AG20443 (cell line): ENCODE results near the gene FMO2.
A peak's percentile ranks its signal among the peaks of the same experiment; 100 is the strongest.
"Not testable (repeated sequence)": the region's sequence is repeated elsewhere in the genome, so short reads cannot be mapped to it uniquely, and the experiment has no call there.

Experiments
- DNase-seq: peaks from one replicate; pipeline ENCODE4 v3.0.0; 2012; ENCODE audit warnings: low spot score, mixed read lengths

The FMO2 gene

GRCh38 chr1:171219346-171220080 lies 34.4 kb downstream of the FMO2 start:
- DNase-seq = no peak

DNA sequence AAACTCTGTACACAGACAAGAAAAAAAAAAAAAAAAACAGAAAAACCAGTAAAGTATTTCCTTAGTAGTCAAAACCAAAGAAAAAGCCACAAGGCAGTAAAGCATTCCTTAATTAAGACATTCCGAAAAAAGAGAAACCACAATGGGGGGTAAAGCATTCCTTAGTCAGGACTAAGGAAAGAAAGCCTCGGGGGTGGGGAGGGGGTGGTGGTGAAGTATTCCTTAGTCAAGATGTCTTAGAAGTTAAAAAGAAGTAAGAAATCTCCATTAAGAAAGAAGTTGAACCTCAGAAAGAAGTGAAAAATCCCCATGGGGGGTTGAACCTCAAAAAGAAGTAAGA lies 35.0 kb downstream of the FMO2 start:
- peak; percentile 63 for DNase-seq

GRCh38 chr1:171220581-171221054 lies 35.5 kb downstream of the FMO2 start:
- DNase-seq = no peak

DNA sequence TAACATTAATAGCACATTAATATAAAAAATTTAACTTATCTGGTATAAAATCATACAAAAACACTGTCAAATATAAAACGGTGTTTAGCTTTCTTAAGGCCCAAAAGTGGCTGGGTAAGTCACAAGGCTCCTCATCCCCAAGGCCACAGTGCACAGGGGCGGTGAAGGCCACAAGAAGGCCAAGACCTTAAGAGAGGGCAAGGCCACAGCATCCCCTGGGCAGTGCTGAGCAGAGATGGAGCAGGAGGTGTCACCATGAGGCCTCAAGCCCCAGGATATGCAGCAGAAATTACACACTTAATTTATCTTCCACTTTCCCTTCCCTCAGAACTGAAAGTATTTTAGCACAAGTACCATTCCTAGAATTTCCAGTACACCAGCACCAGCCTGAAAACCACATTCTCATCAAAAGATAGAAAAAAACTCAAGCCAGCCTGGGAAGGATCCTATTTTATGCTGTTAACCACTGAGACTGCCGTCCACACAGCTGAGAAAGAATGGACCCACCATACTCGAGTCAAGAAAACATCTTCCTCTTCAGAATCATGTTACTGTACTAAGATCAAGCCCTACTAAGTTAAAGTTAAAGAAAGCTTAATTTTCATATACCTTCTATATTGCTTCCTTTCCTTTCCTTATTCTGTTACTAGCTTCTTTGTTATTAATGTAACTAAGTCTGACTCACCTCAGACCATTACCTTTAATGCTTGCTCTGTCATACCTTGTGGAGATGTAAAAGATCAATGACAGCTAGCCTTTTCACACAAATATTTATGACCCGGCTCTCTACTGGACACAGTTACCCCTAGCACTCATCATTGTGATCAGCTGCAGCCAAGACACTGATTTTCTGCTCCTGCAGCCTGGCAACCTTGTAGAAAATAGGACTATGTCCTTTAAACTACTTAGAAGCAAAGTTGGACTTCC lies 36.8 kb downstream of the FMO2 start:
- DNase-seq = no peak

DNA sequence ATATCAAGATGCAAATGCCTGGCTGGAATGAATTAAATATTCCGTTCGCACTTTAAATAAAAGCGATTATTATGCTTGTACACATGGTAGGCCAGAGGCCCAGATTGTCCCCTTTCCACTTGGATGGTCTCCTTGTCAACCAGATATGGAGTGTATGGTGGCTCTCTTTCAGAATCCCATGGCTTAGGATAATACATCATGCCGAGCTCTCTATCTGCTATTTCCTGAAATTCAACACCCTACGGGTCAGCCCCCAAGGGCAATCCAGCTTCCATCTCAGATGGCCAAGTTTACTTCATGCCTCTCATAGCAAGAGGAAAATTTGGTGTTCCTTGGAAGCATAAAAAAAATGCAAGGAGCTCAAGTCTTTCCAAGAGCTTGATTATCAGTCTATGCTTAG lies 37.8 kb downstream of the FMO2 start:
- DNase-seq = no peak

DNA sequence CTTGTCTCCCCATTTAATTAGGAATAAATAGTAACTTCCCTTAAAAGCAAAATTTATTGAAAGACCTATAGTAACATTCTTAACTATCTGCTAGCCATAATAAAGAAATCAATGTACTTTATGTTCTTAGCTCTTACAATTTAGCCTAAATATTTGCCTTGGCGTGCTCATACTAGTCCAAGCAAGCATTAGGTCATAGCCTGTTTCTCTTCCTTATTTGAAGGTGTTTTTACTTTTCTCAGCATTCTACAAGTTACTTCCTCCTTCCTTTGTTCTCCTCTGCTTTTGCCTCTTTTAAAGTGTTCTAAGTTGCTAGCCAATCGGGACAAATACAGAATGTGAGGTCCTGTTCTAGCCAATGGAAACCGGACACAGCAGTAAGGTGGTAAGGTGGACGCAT lies 39.2 kb downstream of the FMO2 start:
- not testable (repeated sequence) for DNase-seq

DNA sequence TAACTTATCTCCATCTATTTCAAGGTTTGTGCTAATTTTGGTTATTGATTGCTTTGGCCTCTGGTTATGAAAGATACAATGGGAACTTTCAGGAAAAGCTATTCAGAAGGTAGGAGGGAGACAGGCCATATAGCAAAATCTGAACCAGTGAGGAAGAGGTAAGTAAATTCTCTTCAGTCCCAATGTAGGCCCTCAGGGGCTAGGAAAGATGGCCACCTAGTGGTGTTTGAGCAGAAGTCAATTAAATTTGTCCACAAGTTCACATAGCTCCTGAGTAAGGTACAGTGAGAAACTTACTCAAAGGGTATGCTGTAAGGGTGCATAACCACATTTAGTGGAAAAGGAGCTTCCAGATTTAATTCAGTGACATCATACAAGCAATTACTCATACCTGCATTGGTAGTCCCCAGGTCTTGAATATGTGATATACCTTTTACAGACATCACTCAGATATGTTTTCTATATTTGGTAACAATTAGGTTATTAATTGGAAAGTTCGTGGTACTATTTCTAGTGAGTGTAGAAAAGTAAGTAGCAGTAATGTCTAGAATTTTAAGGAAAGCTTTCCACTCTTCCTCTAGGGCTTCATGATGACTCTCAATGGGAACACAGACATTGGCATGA lies 41.8 kb downstream of the FMO2 start:
- DNase-seq = peak; percentile 75

DNA sequence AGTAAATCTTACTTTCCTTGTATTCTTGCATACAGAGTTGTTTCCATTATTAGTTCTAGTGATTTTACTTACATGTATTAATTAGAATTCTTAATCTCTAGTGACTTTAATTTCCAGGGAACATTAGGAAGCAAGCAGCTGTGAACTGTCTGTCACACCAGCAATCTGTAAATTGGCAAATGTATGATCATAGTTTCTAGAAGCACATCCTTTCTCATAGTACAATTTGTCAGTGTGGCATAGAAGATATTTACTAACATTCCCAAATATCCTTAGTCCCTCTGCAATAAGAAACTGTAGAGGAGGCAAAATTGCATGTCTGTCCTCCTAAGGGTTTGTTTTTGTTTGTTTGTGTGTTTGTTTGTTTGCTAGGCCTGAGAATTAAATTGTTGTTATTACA lies 46.2 kb downstream of the FMO2 start:
- no peak for DNase-seq

DNA sequence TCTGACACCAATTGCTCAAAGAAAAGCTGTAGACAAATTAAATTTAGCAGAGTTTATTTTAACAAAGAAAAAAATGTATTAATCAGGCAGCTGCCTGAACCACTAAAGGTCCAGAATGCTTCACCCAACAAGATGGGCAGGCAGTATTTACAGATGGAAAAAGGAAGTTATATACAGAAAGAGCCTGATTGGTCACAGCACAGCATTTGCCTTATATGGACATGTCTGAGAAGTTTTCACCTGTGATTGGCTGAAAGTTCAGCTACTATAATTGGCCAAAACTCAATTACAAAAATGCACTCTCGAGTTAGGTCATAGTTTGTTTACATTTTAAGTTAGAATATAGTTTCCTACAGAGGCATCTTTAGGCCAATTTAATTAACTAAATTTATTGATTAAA lies 48.1 kb downstream of the FMO2 start:
- DNase-seq = no peak

DNA sequence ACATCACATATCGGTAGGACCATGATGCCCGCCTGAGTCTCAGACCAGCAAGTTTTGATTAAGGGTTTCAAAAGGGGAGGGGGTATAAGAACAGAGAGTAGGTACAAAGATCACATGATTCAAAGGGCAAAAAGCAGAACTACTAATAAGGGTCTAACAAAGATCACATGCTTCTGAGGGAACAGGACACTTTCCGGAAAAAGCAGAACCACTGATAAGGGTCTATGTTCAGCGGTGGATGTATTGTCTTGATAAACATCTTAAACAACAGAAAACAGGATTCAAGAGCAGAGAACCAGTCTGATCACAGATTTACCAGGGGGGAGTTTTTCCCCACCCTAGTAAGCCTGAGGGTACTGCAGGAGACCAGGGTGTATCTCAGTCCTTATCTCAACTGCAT lies 51.1 kb downstream of the FMO2 start:
- not testable (repeated sequence) for DNase-seq

DNA sequence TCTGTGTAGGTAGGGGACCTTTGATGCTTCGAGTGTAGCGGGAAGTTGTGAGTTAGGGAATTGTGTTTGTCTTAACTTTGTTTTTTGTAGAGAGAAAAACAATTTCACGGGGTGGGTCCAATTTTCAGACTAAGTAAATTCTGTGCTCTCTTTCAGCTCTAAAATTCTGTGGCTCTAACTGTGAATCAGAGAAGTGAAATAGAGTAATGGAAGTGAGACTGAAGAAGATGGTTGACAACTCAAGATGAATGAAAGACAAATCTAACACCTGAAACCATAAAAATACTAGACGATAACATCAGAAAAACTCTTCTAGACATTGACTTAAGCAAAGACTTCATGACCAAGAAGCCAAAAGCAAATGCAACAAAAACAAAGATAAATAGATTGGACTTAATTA lies 58.8 kb downstream of the FMO2 start:
- no peak for DNase-seq

DNA sequence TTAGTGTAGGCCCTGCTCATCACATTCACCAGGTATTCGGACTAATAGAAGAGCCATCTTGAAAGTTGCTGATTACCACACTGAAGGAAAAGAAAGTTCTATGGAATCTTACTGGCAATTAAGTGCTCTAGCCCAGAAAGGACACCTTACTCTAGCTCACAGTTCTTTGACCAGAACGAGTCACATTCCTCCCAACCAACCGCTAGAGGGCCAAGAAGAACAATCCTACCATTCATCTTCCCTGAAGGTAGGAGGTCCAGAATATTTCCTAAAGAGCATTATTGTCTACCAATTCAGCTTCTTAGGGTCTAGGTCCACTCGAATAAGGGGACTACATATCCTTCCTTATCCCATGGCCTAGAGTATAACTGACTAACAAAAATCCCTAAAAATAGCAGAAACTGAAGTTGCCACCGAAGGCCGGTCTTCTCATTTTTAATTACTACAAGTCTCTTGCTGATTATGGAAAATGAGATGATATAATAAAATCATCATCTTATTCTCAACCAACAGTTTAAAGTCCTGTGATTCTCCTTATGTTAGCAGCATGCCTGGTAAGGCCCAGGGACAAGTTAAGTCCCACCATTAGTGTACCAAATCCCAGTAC lies 60.5 kb downstream of the FMO2 start:
- peak; percentile 70 for DNase-seq

DNA sequence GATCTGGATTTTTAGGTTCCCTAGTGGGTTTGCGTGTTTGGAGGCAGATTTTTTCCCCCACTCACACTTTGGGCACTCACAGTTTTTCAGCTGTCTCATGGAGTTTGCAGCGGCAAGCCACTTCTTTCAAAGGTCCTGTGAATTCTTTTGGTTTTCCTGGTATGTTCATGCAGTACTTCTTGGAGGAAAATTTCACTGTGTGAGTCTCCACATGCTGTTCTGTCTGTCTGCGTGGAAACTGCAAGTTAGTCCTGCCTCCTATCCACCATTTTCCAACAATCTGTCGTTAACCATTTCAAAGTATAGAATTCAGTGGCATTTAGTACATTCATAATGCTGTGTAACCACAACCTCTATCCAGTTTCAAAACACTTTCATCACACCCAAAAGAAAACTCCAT lies 62.4 kb downstream of the FMO2 start:
- no peak for DNase-seq

DNA sequence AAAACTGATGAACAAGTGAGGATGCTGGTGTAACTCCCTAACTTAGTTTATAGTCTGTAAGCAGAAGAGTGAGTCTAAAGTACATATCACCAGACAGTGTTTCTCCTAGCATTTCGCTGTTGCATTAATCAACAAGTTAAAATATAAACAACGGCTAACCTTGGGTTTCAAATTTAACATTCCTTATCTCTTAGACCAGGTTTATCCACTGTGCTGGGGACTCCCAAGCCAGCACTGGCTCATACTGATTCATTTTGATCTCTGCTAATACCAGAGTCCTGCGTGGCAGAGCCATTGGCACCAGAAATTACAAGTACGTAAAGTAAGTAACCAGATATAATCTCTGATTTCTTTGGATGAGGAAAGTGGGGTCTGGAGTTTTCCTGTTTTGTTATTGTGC lies 63.2 kb downstream of the FMO2 start, which contains the start of gene FMO1:
Gene FMO1 (plus strand): TSS at position 193 of the 400 bp plus-strand sequence. CDS start 9,594 bp downstream, outside the sequence.
- no peak for DNase-seq

DNA sequence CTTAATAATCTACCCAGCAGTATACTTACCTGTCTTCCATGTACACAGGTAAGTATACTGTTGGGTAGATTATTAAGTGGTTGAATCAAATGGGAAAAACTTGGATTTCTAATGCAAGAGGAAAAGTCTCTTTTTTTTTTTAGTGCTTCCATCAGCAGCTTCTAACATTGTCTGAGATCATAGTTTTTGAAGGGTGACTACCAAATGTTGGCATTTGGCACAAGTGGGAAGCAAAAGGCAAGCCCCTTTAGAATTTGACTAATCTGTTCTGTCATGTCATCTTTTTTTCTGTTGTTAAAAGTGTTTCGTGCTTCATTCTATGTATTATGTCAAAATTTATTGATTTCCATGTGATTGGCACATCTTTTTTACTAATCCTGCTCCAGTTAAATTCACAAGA lies 63.7 kb downstream of the FMO2 start:
- no peak for DNase-seq

DNA sequence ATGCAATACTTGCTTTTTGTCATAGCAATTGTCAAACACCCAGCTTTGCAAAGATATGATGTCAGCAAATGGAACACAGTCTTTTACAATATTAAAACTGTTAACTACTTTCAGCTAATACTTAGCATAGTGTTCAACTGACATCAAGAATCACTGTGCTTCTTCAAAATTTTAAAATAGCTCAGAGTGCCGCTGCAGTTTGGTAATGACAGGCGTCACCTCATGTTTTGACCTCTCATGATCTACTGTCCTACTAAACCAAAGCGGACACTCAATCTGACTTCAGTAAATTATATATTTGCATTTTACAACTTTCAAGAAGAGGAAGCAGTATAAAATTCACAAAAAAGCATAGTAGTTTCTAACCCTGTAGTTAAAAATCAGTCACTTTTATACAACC lies 65.2 kb downstream of the FMO2 start:
- DNase-seq = no peak

- peak; percentile 41 for DNase-seq
Measured at GRCh38 chr1:171251042-171251951, 66.2 kb downstream of the FMO2 start.

GRCh38 chr1:171251952-171252300 lies 66.8 kb downstream of the FMO2 start:
- DNase-seq = no peak

GRCh38 chr1:171252482-171252881 lies 67.4 kb downstream of the FMO2 start:
- DNase-seq = no peak

GRCh38 chr1:171254859-171255258 lies 69.8 kb downstream of the FMO2 start:
- no peak for DNase-seq

- DNase-seq = peak; percentile 53
Measured at GRCh38 chr1:171256940-171257606, 72.0 kb downstream of the FMO2 start.
